ENCODE results near the gene VN1R5.

Gene VN1R5

DNA sequence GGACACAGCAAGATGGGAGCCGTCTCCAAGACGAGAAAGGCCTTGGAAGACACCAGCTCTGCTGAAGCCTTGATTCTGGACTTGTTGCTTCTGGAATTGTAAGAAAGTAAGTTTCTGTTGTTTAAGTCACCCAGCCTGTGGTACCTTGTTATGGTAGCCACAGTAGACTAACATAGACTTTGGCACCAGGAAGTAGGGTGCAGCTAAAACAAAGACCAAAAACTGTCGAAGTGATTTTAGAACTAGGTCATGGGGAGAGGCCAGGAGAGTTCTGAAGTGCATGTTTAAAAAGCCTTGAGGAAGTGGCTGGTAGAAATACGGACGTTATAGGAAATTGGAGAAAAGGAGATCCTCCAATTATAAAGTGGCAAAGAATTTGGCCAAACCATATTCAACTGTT is 47.3 kb downstream of the VN1R5 start:
- DNase-seq: no peak

- no peak for DNase-seq
Observed at GRCh38 chr1:247304031-247304430, 48.2 kb downstream of the VN1R5 start.

Measured in CD4-positive, alpha-beta T cell treated with Interferon gamma for 1 hour (primary cell).